AG09309 (cell line): Measurements from ENCODE around the gene GCKR.

Experiments
- DNase-seq: peaks from one replicate; pipeline ENCODE4 v3.0.0-alpha.2; 2010; ENCODE audit warnings: low read depth
- H3K4me3 ChIP-seq: 2 replicates; pipeline ENCODE4 v1.5.1; 2011; ENCODE audit warnings: mild to moderate bottlenecking, low read depth, low read length, moderate library complexity; ENCODE audit not compliant: control insufficient read depth
- TF ChIP-seq, protein P1 (sequence below): IDR thresholded peaks from 2 replicates; pipeline ENCODE4 v1.5.1; 2011; ENCODE audit warnings: mild to moderate bottlenecking, low read depth, low read length, inconsistent platforms; ENCODE audit not compliant: insufficient read depth, control insufficient read depth; ENCODE audit errors: missing control alignments

Gene GCKR

DNA sequence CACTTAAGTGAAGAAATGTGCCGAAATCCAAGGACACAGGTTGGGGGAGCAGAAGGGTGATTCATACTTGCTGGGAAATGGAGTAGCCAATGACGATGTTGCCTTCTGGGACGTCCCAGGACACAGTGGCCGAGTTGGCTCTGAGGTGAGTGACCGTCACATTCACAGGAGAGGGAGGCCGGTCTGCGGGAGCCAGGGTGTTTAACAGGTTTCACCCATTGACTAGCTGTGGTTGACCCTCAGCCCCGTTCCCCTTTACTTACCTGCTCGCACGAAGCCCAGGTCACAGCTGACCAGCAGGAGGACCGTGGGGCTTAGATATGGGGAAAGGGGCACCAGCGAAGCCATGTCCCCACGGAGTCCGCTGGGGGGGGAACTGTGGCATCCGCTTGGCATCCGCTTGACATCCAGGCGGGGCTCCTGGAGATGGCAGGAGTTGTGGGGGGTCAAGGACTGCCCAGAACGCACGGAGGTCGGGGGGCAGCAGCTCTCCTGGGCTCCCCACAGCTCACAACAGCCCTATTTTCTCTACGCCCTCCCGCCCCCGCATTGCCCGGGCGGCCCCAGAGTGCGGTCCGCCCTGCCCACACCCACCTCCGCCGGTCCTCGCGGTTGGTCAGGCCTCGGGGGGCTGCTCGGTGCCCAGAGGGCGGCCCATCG, 2.2 kb upstream of the GCKR start:
- peak overlapping the region; percentile 95 for H3K4me3 ChIP-seq
- TF ChIP-seq, protein P1, sequence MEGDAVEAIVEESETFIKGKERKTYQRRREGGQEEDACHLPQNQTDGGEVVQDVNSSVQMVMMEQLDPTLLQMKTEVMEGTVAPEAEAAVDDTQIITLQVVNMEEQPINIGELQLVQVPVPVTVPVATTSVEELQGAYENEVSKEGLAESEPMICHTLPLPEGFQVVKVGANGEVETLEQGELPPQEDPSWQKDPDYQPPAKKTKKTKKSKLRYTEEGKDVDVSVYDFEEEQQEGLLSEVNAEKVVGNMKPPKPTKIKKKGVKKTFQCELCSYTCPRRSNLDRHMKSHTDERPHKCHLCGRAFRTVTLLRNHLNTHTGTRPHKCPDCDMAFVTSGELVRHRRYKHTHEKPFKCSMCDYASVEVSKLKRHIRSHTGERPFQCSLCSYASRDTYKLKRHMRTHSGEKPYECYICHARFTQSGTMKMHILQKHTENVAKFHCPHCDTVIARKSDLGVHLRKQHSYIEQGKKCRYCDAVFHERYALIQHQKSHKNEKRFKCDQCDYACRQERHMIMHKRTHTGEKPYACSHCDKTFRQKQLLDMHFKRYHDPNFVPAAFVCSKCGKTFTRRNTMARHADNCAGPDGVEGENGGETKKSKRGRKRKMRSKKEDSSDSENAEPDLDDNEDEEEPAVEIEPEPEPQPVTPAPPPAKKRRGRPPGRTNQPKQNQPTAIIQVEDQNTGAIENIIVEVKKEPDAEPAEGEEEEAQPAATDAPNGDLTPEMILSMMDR = peak; percentile 11
- DNase-seq = peak; percentile 39

DNA sequence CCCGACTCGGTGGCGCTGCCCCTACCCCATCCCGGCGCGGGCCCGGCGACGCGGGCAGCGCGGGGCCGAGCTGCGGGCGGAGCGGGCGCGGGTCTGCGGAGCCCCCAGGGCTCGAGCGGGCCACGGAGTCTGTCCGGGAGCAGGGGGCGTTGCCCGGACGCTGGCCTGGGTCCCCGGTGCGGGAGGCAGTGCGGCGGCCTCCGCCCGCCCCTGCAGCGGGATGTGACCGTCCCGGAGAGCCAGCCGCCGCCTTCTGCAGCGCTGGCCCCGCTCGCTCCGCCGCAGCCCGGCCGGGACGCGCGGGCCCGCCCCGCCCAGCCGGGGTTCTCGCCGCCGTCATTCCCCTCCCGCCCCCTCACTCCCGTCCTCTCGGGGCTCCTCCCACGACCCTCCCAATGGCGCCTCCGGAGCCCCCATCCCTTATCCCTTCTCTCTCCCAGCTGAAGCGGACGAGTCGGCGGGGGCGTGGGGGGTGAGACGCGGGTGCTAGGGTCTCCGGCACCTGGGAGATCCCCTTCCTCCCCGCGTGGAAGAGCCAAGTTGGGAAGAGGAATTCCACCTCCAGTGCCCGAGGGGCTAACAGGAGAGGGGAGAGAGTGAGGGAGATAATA, 1.6 kb upstream of the GCKR start, which contains the start of gene FNDC4:
FNDC4 (minus strand) TSS at position 257 of the 611 bp plus-strand sequence. CDS start 521 bp downstream, outside the sequence.
- TF ChIP-seq, protein P1 = no peak
- H3K4me3 ChIP-seq = peak within 1 kb of the TSS; percentile 95
- no peak for DNase-seq

DNA sequence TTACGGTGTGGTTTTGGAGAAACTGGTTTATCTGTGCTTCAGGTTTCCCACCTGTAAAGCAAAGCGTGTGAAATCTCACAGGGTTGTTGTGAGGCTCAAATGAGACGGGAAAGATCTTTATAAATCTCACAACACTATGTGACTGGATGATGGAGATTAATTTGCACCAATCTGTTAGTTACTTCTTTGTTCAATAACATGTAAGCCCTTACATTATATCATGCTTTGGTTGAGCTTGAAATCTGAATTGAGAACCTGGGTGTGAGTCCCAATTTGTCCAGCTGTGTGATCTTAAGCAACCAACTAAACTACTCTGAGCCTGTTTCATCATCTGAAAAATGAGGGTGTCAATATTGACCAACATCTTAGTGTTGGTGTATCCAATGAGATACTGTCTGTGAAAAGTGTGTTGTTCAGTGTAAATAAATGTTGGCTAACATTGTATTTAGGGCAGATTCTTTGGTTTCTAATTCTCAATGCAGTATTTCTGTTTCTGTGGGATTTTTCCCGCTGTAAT, 741 bp upstream of the GCKR start:
- H3K4me3 ChIP-seq = no peak overlapping the region
- TF ChIP-seq, protein P1 = no peak
- DNase-seq = no peak

DNA sequence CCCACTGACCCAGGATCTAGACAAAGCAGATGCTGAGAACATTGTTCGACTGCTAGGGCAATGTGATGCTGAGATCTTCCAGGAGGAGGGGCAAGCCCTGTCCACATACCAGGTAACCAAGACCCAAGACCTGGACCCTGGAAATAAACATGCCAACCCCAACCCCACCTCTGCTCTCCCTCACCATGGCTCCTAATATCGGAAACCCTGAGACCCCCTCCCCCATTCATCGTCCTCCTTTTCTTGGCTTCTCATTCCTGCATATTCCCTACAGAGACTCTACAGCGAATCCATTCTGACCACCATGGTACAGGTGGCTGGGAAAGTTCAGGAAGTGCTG, 619 bp downstream of the GCKR start:
- TF ChIP-seq, protein P1 = no peak
- DNase-seq = no peak
- no peak overlapping the region for H3K4me3 ChIP-seq

DNA sequence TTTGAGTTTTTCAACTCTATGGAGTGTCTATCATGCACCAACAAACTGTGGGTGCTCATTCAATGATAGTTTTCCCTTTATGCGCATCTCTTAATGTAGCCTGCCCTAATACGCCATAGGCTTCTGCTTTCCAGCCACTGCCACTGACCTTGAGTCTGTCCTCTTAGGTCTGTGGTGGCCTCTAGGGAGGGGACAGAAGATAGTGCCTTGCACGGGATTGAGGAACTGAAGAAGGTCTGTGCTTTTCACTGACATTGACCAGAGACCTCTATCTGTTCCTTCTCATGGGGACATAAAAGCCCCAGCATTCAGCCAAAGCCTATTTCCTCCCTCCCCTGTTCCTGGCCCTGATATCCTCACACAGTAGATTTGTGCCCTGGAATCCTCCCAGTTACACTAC, 2.3 kb downstream of the GCKR start:
- H3K4me3 ChIP-seq = no peak overlapping the region
- TF ChIP-seq, protein P1 = no peak
- no peak for DNase-seq

DNA sequence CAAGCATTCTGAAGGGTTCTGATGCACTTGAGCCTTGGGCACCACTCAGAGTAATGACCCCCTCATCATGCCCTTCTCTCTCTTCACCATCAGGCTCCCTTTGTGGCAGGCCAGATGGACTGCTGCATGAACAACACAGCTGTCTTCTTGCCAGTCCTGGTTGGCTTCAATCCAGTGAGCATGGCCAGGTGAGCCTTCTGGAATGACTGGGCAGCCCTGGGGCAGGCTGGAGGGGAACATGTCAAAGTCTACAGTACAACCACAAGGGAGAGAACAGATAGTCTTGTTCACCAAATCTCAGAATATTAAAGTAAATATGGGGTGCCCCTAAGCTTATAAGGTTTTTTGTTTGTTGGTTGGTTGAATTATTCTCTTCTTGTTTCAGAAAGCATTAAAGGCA, 4.4 kb downstream of the GCKR start:
- TF ChIP-seq, protein P1 = no peak
- H3K4me3 ChIP-seq = no peak overlapping the region
- DNase-seq = no peak

DNA sequence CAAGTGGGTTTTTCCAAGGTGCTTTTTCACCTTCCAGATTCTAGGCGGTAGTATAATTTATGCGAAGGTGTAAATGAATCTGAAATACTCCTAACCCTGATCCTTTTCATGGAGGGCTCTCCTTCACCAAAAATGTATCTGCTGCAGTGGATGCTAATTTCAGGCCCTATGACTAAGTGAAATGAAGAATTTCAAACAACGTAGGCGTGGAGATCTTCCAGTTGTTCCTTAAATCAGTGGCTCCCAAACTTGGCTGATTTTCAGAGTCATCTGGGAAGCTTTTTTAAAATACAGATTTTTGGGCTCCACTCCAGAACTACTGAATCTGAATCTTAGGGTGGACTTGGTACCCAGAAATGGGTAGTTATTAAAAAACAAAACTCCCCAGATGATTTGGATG, 5.5 kb downstream of the GCKR start:
- H3K4me3 ChIP-seq = no peak overlapping the region
- DNase-seq = no peak
- TF ChIP-seq, protein P1 = no peak
